DLD1 (cell line): Measurements from ENCODE around the gene PTPN1.

Source experiments
- in situ Hi-C: cut with HindIII; loops from 2 replicates; pipeline ENCODE4 v1.10.0; 2017; ENCODE audit warnings: low sequenced_read_pairs

PTPN1 gene

DNA sequence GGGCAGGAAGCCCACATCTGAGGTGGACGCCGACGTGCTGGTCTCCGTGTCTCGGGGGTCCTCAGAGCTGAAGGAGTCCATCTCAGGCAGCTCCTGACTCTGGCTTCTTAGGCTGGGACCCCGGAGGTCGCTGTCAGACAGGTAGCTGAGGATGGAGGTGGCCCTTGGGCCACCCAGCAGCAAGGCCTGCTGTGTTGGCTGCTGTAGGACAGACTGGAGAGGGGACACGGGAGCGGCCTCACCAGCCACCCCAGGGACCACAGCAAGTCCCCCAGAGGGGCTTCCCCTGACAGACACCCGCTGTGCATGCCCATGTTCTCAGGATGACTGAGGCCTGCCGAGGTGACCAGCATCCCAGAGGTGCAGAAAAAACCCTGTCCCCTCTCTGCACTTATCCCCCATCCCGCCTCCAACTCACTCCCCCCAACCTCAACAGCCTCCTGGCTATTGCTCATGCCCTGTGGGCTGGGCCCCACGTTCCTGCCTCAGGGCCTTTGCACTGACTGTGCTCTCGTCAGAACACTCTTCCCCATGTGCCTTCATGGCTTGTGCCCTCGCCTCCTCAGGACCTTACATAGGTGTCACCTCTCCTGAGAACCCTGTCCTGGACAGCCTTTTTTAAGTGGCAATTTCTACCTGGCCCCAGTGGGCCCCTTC is 92.4 kb downstream of the PTPN1 start:
- in situ Hi-C loops, result no loop called here

DNA sequence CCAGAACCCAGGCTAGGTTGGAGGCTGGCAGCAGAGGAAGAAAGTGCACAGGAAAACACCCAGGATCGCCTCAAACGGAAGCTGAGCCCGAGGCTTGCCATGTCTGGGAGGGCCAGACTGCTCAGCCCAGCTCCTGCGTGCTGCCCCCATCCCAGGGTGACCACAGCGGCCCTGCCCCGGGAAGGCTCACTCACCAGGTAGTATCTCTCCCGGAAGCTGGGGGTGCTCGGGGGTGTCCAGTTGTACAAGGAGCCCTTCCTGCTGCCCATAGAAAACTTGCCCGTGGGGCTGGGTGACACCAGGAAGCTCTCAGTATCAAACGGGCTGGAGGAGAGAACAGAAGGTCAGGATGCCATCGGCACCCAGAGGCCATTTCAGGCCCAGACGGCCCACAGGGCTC is 94.3 kb downstream of the PTPN1 start:
- in situ Hi-C loops, result no loop called here

DNA sequence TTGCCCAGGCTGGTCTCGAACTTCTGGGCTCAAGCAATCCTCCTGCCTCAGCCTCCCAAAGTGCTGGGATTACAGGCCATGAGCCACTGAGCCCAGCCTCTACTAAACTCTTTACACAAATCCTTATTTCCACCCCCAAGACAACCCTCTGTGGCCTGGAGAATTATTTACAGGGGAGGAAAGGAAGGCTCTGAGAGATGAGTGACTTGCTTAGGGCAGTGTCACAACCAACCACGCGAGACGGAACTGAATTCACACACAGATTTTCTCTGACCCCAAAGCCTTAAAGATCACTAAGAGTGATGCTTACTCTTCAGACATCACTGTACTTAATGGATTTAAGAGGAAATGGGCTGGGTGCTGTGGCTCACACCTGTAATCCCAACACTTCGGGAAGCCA is 95.0 kb downstream of the PTPN1 start:
- in situ Hi-C loops, result no loop called here

DNA sequence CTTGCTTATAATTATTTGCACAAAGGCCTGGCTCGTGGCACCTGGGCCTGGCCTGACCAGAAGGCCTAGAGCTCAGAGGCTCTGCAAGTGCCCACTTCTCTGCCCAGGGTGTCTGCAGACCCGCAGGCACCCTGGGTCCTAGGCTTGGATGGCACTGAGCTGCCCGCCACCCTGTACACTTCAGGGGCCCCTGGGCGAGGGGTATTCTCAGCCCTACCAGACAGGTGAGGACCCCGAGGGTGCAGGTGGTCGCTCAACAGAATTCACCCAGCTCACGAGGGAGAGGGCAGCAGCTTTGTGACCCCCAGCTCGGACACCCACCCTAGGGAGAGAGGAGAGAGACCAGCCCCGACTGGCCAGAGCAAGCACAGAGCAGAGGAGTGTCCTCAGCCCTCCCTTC is 97.3 kb downstream of the PTPN1 start:
- in situ Hi-C loops, result no loop called here

DNA sequence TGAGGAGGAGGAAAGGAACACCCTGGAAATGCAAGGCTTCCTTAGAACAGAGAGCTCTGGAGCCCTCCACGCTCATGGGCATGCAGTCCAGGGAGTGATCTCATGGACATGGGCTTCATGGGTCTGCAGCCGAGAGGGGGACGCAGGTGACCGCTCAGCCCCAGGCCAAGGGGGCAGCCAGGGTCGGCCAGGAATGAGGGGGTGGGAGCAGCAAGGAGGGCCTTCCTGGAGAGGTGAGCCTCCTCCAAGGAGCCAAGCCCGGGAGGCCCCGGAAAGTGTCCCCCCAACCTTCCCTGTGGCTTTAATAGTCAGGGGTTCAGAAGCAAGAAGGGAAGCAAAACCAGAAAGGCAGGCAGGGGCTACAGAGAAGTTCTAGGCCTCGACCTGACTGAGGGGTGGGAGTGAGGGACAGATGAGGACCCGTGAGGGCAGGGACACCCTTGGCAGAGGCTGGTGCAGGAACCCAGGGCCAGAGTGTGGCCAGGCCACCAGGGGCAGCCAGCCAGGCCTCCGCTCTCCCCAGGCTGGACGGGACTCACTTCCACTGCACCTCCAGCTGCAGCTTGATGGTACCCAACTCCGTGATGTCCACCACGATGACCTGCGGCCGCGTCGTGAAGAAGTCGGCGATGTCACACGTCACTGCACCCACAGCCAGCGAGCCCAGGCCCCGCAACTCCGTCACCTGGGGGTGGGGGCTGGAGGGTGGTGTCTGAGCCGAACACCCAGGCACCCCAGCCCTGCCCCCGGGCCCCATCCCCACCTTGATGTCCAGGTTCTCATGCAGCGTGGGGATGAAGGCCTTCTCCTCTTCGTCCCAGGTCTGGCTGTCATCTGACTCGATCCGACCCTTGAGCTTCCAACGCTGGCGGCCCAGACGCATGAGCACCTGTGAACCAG is 97.9 kb downstream of the PTPN1 start:
- in situ Hi-C loops, result no loop called here

DNA sequence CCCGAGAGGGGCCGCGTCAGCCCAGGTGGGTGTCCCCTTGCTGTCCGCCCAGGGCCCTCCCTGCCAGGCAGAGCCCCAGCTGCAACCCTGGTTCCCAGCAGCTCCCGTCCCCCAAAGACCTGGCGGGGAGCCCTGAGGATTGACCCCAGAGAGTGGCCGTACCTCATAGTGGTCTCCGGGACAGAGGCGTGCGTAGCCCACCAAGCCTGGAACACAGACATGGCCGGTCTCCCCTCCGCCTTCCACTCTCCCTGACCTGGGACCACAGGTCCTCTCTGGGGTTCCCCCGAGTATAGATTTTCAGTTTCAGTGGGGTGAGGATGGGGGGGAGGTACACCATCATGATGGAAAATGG is 98.5 kb downstream of the PTPN1 start:
- in situ Hi-C loops, result no loop called here

DNA sequence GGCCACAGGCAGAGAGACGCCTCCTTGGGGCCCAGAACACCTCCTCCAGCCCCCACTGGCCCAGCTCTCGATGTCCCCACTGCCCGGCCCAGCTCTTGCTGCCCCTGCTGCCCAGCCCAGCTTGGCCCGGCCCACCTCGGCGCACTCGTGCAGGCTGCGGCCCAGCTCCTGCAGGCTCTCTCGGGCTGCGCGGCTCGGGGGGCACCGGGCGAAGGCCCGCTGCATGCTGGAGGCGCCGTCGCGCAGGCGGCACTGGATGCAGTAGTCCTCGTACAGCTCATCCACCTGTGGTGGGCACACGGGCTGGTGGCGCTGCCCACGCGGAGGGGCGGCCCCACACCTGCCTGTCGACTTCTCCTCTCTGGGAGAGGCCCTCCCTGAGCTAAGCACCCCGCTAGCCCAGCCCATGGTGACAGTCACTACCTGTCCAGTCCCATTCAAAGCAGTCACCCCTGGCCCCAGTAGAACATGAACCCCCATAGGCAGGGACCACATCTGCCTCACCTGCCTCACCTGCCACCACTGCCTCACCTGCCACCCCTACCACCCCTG is 99.3 kb downstream of the PTPN1 start:
- in situ Hi-C loops, result no loop called here

DNA sequence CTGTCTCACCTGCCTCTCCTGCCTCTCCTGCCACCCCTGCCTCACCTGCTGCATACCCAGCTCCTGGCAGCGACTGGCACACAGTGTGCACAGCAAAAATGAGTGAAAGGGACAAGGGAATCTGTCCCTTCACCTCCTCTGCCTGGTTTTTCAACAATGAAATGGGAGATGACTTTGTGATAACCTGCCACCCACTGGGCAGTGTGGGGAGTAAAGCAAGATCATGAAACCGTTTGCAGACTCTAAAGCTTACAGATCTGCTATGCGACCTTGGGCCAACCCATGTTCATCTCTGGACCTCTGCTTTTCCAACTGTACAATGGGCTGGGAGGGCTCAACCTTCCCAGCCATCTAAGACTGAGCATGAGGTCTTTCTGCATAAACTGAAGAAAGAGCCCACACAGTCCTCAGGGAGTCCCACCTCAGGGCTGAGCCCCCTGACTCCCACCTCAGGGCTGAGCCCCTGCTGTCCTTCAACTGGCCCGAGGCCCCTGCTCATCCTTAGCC is 100.1 kb downstream of the PTPN1 start:
- in situ Hi-C loops, result no loop called here

DNA sequence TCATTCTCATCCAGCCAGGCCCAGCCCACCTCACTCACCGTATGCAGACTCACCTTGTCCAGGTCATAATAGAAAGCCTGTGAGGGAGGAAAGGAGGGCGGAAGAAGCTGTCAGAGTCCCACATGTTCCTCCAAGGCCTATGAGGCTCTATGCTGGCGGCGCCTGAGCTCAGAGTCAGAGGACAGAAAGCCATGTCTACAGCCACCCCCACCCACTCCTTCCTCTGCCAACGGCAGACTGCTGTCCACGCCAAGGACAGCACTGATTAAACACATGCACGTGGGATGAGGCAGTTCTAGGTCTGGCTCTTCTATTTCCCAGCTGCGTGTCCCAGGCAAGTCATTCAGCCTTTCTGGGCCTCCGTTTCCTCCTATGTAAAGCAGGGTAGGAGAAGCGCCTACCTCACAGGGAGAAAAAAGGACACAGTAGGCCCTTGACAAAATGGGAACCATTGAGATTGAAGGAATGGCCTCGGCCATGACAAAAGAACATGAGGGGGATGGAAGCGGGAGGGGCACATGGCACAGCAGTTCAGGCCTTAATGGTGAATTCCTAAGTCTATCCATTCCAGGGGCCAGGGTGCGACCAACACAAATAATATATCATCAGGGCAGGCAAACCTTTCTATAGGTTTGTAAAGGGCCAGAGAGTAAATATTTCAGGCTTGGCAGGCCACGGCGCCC is 101.1 kb downstream of the PTPN1 start:
- in situ Hi-C loops, result no loop called here

DNA sequence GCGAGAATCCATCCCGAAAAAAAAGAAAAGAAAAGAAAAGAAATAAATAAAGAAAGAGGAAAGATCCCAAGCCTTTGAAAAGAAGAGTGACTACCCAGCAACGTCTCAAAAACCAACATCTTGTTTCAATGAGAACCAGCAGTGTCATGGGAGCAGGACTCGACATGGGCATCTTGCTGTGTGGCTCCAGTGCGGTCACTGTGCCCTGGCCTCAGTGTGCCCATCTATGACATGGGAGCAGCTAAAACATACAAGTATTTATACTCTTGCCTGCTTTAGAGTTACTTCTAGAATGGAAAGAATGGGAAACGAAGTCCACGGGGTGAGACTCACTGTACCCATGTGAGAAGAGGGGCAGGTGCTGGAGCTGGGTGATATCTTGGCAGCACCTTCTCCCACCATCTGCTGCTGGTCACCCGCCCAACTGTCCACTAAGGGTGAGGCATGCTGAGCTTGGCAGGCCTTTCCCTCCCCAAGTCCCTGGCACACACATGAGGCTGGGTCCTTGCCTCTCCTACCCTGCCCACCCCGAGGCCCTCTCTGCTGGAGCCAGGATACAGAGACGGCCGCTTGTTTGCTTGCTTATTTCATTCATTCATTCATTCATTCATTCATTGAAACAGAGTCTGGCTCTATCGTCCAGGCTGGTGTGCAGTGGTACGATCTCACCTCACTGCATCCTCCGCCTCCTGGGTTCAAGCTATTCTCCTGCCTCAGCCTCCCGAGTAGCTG is 103.4 kb downstream of the PTPN1 start:
- in situ Hi-C loops, result no loop called here

DNA sequence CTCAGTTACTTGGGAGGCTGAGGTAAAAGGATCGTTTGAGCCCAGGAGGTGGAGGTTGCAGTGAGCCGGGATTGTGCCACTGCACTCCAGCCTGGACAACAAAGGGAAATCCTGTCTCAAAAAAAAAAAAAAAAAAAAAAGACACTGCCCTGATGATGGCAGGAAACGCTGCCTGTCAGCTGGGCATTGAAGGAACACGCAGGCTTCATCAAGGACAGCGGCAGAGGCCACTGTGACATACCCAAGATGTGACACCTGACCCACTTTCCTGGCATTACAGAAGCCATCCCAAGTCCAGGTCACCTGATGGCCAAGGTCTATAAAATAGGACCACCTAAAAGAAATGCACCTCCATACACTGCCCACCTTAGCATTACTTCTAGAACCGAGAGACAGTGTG is 105.2 kb downstream of the PTPN1 start:
- in situ Hi-C loops, result no loop called here

DNA sequence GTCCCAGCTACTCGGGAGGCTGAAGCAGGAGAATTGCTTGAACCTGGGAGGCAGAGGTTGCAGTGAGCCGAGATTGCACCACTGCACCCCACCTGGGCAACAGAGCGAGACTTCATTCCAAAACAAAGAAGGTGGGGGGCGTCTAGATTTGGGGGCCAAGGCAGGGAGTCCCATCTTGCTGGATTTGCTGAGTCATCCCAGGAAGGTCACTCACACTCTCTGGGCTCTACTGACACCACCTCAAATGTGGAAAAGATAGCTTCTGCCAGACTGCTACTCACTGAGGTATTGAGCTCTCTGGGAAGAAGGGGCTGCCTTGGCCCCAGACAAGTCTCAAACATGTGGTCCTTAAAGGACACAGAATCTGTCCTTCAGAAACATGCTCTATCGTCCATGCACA is 106.8 kb downstream of the PTPN1 start:
- in situ Hi-C loops, result no loop called here

DNA sequence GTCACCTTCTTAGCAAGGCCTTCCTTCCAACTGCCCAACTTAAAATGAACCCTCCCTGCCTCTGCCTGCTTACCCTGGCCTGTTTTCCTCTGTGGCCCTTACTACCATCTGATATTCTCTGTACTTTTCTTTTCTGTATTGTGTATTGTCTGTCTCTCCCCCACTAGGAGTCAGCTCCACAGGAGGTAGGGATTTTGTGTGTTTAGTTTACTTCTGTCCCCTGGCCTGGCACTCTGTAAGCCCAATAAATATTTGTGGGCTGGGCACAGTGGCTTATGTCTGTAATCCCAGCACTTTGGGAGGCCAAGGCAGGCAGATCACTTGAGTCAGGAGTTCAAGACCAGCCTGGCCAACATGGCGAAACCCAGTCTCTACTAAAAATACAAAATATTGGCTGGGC is 108.4 kb downstream of the PTPN1 start:
- in situ Hi-C loops, result no loop called here

DNA sequence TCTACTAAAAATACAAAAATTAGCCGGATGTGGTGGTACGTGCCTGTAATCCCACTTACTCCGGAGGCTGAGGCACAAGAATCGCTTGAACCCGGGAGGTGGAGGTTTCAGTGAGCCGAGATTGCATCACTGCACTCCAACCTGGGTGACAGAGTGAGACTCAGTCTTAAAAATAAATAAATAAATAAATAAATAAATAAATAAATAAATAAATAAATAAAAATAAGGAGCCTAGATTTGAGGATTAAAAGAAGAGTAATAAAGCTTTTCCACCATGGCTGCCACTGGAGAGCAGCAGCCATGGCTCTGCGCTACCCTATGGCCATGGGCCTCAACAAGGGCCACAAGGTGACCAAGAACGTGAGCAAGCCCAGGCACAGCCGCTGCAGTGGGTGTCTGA is 110.3 kb downstream of the PTPN1 start:
- in situ Hi-C loops, result loop anchor here (5.0 kb wide), 1 partner anchor 77 kb away; no protein-coding TSS in a partner anchor

DNA sequence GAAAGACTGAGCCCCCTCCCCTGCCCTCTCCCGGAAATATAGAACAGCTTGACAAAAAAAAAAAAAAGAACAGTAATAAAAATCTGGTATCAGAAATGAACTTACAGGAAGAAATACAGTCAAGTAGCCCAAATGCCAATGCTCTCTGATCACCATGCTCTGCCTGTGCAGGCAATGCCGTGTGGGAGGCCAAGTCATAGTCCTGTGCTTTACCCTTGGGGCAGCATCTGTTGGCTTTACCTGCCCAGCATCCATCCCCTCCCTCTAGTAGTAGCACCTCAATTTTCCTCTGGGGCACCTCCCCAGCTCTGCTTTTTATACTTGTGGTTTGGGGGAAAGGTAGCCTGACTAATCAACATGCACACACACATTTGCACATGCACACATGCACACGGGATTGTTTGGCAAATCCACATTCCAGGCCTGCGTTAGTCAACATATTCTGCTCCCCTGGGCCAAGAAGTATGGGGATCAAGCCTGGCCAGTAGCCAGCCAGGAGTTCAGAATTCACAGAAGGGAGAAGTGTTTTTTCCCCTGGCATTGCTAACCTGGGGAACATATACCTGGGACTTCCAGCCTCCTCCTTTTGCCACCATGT is 111.0 kb downstream of the PTPN1 start:
- in situ Hi-C loops, result loop anchor here (5.0 kb wide), 1 partner anchor 76 kb away; no protein-coding TSS in a partner anchor

DNA sequence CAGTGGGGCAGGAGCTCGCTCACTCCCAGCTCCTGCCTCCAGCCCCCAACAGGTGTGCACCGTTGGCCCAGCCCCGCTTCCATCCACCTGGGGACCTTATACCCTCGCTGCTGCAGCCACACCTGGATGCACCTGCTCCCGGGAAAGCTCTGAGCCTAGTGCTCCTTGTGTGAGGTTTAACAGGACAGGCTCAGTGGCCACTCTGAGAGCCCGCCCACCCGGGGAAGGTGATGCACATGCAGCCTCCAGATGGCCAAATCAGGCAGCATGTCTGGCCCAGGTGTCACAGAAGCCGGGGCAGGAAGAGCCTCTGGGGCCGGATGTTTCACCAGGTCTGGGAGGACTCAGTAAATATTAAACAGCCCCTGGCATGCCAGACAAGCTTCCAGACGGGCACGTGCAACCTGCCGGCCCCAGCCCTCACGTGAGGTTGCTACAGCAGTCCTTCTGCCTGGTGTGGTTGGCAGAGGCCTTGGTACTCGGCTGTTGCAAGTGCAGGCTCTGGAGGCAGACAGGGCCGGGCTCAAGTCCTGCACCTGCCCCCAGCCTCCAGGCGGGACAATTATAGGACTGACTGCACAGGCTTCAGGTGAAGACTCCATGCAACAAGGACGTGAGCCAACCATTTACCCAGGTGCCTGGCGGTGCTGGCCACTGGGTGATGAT is 114.3 kb downstream of the PTPN1 start:
- in situ Hi-C loops, result loop anchor here (5.0 kb wide), 1 partner anchor 73 kb away; no protein-coding TSS in a partner anchor

DNA sequence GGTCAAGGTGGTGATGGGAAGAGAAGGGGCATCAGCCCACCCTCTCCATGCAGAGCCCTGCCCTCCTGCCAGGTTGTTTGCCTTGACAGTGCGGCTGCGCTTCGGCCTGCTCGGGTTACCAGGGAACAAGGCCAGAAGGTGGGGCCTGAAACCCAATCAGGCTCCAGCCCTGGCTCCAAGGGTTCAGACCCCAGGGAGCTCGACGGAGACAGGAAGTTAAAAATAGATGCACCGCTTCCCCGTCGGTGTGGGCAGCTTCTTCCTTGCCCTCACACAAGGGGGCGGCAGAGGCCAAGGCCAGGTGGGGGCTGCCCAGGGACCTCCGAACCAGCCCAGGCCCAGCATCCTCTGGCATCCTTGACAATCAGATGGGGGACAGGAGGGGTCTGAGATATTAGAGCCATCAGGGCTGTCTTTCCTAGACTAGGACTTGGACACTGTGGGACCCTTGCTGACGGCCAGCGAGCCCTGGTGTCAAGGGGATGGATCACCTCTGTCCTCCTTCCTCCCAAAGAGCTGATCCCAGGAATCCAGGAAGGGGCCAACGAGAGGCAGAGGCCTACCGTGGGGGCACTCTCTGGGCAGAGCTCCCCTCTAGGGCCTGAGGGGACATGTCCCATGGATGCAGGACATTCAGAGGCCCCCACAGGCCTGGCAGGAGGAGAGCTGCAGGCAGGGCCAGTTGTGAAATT is 115.9 kb downstream of the PTPN1 start:
- in situ Hi-C loops, result no loop called here

DNA sequence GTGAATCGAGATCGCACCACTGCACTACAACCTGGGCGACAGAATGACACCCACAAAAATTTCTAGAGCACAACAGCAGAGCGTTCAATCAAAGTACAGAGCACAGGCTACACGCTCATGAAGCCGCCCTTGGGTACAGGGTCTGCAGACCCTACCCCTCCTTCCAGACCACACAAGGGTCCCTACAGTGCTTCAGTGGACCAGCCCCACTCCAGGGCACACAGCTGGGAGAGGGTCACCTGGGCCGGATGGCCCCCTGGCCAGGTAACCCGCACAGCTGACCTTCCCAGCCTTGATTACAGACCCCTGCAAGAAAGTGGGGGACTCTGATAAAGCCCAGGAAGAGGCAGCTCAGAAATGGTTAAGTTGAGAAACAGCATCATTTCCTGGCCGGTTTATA is 117.6 kb downstream of the PTPN1 start:
- in situ Hi-C loops, result no loop called here

DNA sequence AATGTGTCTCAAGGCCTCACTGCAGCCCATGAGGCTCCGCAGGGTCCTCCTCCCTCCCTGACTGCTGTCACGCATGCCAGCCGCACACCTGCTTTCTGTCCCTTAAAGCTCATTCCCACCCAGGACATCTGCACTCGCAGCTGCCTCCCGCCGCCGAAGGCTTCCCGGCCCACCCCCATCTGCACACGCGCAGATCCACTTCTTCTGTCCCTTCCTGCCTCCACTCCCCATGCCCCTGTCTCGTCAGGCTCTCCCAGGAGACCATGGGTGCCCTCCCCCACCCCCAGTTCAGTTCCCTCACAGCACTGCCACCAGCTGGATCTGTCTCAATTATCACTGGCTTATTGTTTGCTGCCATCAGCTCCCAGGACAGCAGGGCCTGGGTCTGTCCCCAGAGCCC is 118.1 kb downstream of the PTPN1 start:
- in situ Hi-C loops, result no loop called here
